ENCODE data around the gene RPS4Y1.
"Not testable (repeated sequence)": the region's sequence is repeated elsewhere in the genome, so short reads cannot be mapped to it uniquely, and the experiment has no call there.

Gene RPS4Y1

GRCh38 chrY:2857686-2858085 lies 16.3 kb downstream of the RPS4Y1 start:
- peak overlapping the region; percentile 65 for H3K4me3 Mint-ChIP-seq
- H3K36me3 Mint-ChIP-seq = peaks cover 13% of the 10 kb centered on the region
- H3K27ac Mint-ChIP-seq = peak overlapping the region; percentile 41
- H3K27me3 Mint-ChIP-seq = no peaks in the 10 kb centered on the region
- H3K9me3 Mint-ChIP-seq (ENCODE audit: low read depth) = no peaks in the 10 kb centered on the region
- H3K4me1 Mint-ChIP-seq (ENCODE audit: low read depth) = peaks cover 79% of the 10 kb centered on the region

- no peaks in the 10 kb centered on the region for H3K9me3 Mint-ChIP-seq (ENCODE audit: low read depth)
- H3K27ac Mint-ChIP-seq = no peak overlapping the region
- no peaks in the 10 kb centered on the region for H3K27me3 Mint-ChIP-seq
- peaks cover 64% of the 10 kb centered on the region for H3K4me1 Mint-ChIP-seq (ENCODE audit: low read depth)
- peak overlapping the region; percentile 44 for H3K4me3 Mint-ChIP-seq
- H3K36me3 Mint-ChIP-seq = peaks cover 8% of the 10 kb centered on the region
These were observed 18.4 kb downstream of the RPS4Y1 start for GRCh38 chrY:2859782-2860181.

- Mint-ChIP-seq H3K4me1 (ENCODE audit: low read depth) (peaks cover 61% of the 10 kb centered on the region), H3K36me3 (peaks cover 5% of the 10 kb centered on the region), H3K4me3 (peak overlapping the region; percentile 30), H3K9me3 (ENCODE audit: low read depth) (no peaks in the 10 kb centered on the region), H3K27ac (peak overlapping the region; percentile 30), H3K27me3 (no peaks in the 10 kb centered on the region)
These were observed 19.1 kb downstream of the RPS4Y1 start for GRCh38 chrY:2860511-2860910.

DNA sequence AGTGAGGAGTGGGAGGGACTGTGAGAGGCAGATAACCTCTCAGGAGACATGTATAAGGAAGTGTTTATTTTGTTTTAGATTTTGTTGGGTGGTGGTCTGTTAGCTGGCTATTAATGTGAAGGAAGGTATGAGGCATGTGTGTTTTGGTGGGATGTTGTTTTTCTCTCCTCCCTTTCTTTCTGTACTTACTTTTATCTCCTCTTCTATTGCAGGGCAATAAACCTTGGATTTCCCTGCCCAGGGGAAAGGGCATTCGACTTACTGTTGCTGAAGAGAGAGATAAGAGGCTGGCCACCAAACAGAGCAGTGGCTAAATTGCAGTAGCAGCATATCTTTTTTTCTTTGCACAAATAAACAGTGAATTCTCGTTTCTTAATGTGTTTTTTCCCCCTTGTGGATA lies 25.2 kb downstream of the RPS4Y1 start:
- Mint-ChIP-seq H3K27me3 (no peaks in the 10 kb centered on the region), H3K9me3 (ENCODE audit: low read depth) (no peaks in the 10 kb centered on the region), H3K4me3 (no peak overlapping the region), H3K4me1 (ENCODE audit: low read depth) (peaks cover 10% of the 10 kb centered on the region), H3K36me3 (peaks cover 2% of the 10 kb centered on the region), H3K27ac (no peak overlapping the region)

GRCh38 chrY:2867469-2867868 lies 26.1 kb downstream of the RPS4Y1 start:
- Mint-ChIP-seq H3K4me3 (no peak overlapping the region), H3K9me3 (ENCODE audit: low read depth) (no peaks in the 10 kb centered on the region), H3K27ac (no peak overlapping the region), H3K4me1 (ENCODE audit: low read depth) (peaks cover 5% of the 10 kb centered on the region), H3K27me3 (no peaks in the 10 kb centered on the region), H3K36me3 (peaks cover 2% of the 10 kb centered on the region)

DNA sequence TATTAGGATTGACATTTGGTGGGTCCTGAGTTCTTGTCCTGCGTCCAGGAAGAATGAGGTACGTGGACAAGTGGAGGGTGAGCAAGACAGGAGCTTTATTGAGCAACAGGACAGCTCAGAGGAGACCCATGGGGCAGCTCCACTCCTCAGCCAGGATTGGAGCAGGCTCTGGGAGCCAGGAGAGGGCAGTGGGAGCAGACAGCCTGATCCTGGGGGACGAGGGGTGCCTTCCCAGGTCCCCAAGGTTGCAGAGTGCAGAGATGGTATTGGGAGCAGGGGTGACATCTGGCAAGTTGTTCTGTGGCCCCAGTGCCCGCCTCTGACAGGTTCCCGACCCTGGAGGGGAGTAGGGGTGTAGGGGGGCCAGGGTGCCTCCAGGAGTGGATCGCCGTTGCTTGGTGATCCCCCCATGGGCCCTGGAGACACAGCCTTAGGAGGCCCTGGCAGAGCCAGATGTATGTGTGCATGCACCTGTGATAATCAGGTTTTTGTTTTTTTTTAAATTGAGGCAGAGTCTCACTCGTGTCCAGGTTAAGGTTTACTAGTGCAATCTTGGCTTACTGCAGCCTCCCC lies 26.7 kb downstream of the RPS4Y1 start:
- peaks cover 2% of the 10 kb centered on the region for H3K36me3 Mint-ChIP-seq
- H3K9me3 Mint-ChIP-seq (ENCODE audit: low read depth) = no peaks in the 10 kb centered on the region
- no peak overlapping the region for H3K4me3 Mint-ChIP-seq
- H3K27ac Mint-ChIP-seq = peak overlapping the region; percentile 28
- H3K27me3 Mint-ChIP-seq = no peaks in the 10 kb centered on the region
- H3K4me1 Mint-ChIP-seq (ENCODE audit: low read depth) = peaks cover 2% of the 10 kb centered on the region

- H3K4me1 Mint-ChIP-seq (ENCODE audit: low read depth); H3K27me3 Mint-ChIP-seq; H3K9me3 Mint-ChIP-seq (ENCODE audit: low read depth); H3K27ac Mint-ChIP-seq; H3K4me3 Mint-ChIP-seq; H3K36me3 Mint-ChIP-seq: not testable (repeated sequence)
These were observed 30.8 kb downstream of the RPS4Y1 start for GRCh38 chrY:2872234-2872633.

GRCh38 chrY:2874211-2874610 lies 32.8 kb downstream of the RPS4Y1 start:
- Mint-ChIP-seq H3K4me1 (ENCODE audit: low read depth) (no peaks in the 10 kb centered on the region), H3K27me3 (no peaks in the 10 kb centered on the region), H3K4me3 (no peak overlapping the region), H3K9me3 (ENCODE audit: low read depth) (no peaks in the 10 kb centered on the region), H3K27ac (no peak overlapping the region), H3K36me3 (peaks cover 4% of the 10 kb centered on the region)

DNA sequence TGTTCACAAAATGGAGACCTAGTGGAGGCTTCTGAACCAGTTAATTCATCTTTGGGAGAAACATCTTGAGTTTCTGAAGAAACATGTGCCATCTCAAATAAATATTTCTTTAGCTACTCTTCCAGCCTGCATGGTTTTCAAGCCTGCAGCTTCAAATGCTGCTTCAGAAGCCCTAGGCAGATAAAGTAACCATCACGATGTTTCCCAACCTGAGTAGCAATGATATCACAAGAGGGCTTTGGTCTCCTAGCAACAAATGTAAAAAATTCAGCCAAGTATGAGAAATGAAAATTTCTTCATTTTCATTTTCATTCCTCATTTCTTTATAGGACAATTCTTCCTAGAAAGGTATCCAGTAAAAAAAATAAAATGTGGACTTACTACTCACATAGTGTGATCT lies 42.2 kb downstream of the RPS4Y1 start:
- peaks cover 13% of the 10 kb centered on the region for H3K4me1 Mint-ChIP-seq (ENCODE audit: low read depth)
- H3K9me3 Mint-ChIP-seq (ENCODE audit: low read depth) = no peaks in the 10 kb centered on the region
- peaks cover 2% of the 10 kb centered on the region for H3K36me3 Mint-ChIP-seq
- no peak overlapping the region for H3K4me3 Mint-ChIP-seq
- no peaks in the 10 kb centered on the region for H3K27me3 Mint-ChIP-seq
- no peak overlapping the region for H3K27ac Mint-ChIP-seq

DNA sequence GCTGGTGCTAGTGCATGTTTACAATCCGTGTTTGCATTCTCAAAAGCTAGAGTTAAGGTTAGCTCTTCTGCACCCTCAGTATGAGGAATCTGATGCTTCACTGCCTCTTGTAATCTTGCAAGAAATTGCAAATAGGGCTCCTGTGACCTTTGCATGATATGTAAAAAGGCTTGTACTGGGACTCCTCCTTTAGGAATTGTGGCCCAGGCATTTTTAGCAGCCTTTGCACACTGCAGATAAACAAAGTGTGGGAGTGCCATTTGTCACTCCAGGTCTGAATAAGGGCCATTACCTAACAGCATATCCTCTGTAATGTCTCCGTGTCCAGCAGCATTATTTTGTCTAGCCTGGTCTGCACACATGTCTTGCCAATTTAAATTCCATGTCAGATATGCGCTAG lies 44.5 kb downstream of the RPS4Y1 start:
- peaks cover 2% of the 10 kb centered on the region for H3K36me3 Mint-ChIP-seq
- H3K27me3 Mint-ChIP-seq = no peaks in the 10 kb centered on the region
- H3K4me1 Mint-ChIP-seq (ENCODE audit: low read depth) = peaks cover 13% of the 10 kb centered on the region
- H3K27ac Mint-ChIP-seq = no peak overlapping the region
- no peaks in the 10 kb centered on the region for H3K9me3 Mint-ChIP-seq (ENCODE audit: low read depth)
- H3K4me3 Mint-ChIP-seq = no peak overlapping the region

DNA sequence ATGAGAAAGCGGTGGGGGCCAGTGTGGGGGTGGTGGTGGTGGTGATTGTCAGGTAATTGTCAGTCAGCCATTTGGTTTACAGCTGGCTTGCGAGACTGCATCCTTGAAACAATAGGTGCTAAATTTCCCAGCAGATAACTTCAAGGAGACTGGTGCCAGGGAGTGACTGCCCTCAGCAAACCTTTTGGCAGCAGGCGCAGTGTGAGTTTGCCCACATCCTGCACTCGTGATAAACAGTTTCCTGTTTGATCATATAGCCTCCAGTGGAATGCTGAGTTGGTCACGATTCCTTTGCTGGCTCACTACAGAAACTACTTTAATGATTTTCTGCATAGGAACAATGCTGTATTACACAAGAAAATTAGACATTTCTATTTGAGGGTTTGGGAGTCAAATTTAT lies 46.0 kb downstream of the RPS4Y1 start:
- H3K9me3 Mint-ChIP-seq (ENCODE audit: low read depth) = no peaks in the 10 kb centered on the region
- H3K4me3 Mint-ChIP-seq = no peak overlapping the region
- H3K4me1 Mint-ChIP-seq (ENCODE audit: low read depth) = peaks cover 13% of the 10 kb centered on the region
- peaks cover 2% of the 10 kb centered on the region for H3K36me3 Mint-ChIP-seq
- H3K27ac Mint-ChIP-seq = no peak overlapping the region
- H3K27me3 Mint-ChIP-seq = no peaks in the 10 kb centered on the region

- H3K4me3 Mint-ChIP-seq = peak overlapping the region; percentile 59
- peaks cover 13% of the 10 kb centered on the region for H3K4me1 Mint-ChIP-seq (ENCODE audit: low read depth)
- H3K27me3 Mint-ChIP-seq = no peaks in the 10 kb centered on the region
- H3K36me3 Mint-ChIP-seq = peaks cover 2% of the 10 kb centered on the region
- H3K27ac Mint-ChIP-seq = peak overlapping the region; percentile 16
- H3K9me3 Mint-ChIP-seq (ENCODE audit: low read depth) = no peaks in the 10 kb centered on the region
These were observed 46.6 kb downstream of the RPS4Y1 start for GRCh38 chrY:2887955-2888354.

DNA sequence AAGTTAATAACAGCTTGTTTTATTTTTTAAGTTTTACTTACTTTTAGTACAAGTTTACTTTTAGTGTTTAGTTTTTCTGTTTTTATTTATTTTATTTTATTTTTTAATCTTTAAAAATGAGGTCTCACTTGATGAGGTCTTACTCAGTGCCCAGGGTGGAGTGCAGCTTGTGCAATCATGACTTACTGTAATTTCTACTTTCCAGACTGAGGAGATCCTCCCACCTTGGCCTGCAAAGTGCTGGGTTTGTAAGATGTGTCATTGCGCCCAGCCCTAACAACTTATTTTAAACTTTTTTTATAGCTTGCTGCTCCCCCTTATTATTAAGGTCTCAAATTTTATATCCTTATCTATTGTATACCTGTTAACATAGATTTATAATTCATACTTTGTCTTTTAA lies 52.1 kb downstream of the RPS4Y1 start:
- no peaks in the 10 kb centered on the region for H3K9me3 Mint-ChIP-seq (ENCODE audit: low read depth)
- no peak overlapping the region for H3K4me3 Mint-ChIP-seq
- no peak overlapping the region for H3K27ac Mint-ChIP-seq
- H3K27me3 Mint-ChIP-seq = no peaks in the 10 kb centered on the region
- H3K4me1 Mint-ChIP-seq (ENCODE audit: low read depth) = peaks cover under 1% of the 10 kb centered on the region
- H3K36me3 Mint-ChIP-seq = peaks cover under 1% of the 10 kb centered on the region

GRCh38 chrY:2896050-2896449 lies 54.6 kb downstream of the RPS4Y1 start:
- Mint-ChIP-seq H3K36me3 (peaks cover 3% of the 10 kb centered on the region), H3K9me3 (ENCODE audit: low read depth) (no peaks in the 10 kb centered on the region), H3K4me3 (no peak overlapping the region), H3K4me1 (ENCODE audit: low read depth) (no peaks in the 10 kb centered on the region), H3K27ac (no peak overlapping the region), H3K27me3 (no peaks in the 10 kb centered on the region)

- no peak overlapping the region for H3K27ac Mint-ChIP-seq
- no peaks in the 10 kb centered on the region for H3K27me3 Mint-ChIP-seq
- peaks cover 2% of the 10 kb centered on the region for H3K36me3 Mint-ChIP-seq
- no peak overlapping the region for H3K4me3 Mint-ChIP-seq
- H3K9me3 Mint-ChIP-seq (ENCODE audit: low read depth) = no peaks in the 10 kb centered on the region
- peaks cover 2% of the 10 kb centered on the region for H3K4me1 Mint-ChIP-seq (ENCODE audit: low read depth)
These were observed 66.0 kb downstream of the RPS4Y1 start for GRCh38 chrY:2907356-2907755.

GRCh38 chrY:2913066-2913815 lies 71.8 kb downstream of the RPS4Y1 start:
- Mint-ChIP-seq H3K9me3 (ENCODE audit: low read depth) (no peaks in the 10 kb centered on the region), H3K27me3 (no peaks in the 10 kb centered on the region), H3K4me1 (ENCODE audit: low read depth) (peaks cover 11% of the 10 kb centered on the region), H3K27ac (peak overlapping the region; percentile 50), H3K4me3 (peak overlapping the region; percentile 32), H3K36me3 (no peaks in the 10 kb centered on the region)

Measured in activated naive CD8-positive, alpha-beta T cell (primary cell).